ENCODE measurements around the gene DKK1. TPM values are rescaled to one million over a fixed set of nuclear protein-coding genes. Genes with fewer than 3 reads are reported as not detected.

DKK1 gene
- polyA plus RNA-seq, 2 of the 4 experiments (the other 2 are of a cell fraction): 117 to 375 TPM

DNA sequence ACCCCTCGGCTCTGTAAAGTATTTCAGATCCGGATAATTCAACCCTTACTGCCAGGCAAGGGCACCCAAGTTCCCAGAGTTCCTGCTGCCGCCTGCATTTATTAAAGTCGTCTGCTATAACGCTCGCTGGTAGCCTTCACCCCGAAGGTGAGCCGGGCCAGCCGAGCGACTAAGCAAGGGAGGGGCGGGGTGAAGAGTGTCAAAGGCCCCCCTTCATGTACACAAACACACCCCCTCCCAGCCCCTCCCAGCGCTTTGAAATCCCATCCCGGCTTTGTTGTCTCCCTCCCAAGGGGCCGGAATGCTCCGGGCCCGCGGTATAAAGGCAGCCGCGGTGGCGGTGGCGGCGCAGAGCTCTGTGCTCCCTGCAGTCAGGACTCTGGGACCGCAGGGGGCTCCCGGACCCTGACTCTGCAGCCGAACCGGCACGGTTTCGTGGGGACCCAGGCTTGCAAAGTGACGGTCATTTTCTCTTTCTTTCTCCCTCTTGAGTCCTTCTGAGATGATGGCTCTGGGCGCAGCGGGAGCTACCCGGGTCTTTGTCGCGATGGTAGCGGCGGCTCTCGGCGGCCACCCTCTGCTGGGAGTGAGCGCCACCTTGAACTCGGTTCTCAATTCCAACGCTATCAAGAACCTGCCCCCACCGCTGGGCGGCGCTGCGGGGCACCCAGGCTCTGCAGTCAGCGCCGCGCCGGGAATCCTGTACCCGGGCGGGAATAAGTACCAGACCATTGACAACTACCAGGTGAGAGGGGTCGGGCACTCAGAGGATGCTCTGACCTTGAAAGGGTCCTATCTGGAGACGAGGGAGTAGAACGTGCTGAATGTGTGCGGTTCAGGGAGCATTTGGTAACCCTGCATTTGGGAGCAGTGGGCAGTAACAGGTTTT lies at the start of gene DKK1 (continued):
- peak; percentile 35 for TF ChIP-seq PBX3 (IDR thresholded peaks at IDR 0.05)
- TF ChIP-seq HOXB13 (CRISPR knock-in tag; IDR thresholded peaks at IDR 0.05; ENCODE audit: low read depth): no peak
- peak; percentile 100 for TF ChIP-seq POLR2A (IDR thresholded peaks at IDR 0.05; ENCODE audit: low read length)
- 0 out of 2 replicates have a peak, but pooled peaks have one; percentile 45 for TF ChIP-seq RARB (CRISPR knock-in tag; IDR thresholded peaks at IDR 0.05)
- TF ChIP-seq NR3C1 (IDR thresholded peaks at IDR 0.05): no peak
- no peak for TF ChIP-seq NFE2L2 (conservative IDR thresholded peaks at IDR 0.05; ENCODE audit: low read length)
- TF ChIP-seq, protein P1, sequence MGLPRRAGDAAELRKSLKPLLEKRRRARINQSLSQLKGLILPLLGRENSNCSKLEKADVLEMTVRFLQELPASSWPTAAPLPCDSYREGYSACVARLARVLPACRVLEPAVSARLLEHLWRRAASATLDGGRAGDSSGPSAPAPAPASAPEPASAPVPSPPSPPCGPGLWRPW (IDR thresholded peaks at IDR 0.05): no peak
- no peak for TF ChIP-seq HOXA7 (CRISPR knock-in tag; IDR thresholded peaks at IDR 0.05)
- TF ChIP-seq HEYL (CRISPR knock-in tag; IDR thresholded peaks at IDR 0.05): no peak
- peak; percentile 76; the same call in 1 of the 2 replicates for TF ChIP-seq PHF8 (IDR thresholded peaks at IDR 0.05; ENCODE audit: borderline replicate concordance, low read depth)
- TF ChIP-seq RFX5 (IDR thresholded peaks at IDR 0.05): no peak
- no peak for TF ChIP-seq EHF (CRISPR knock-in tag; IDR thresholded peaks at IDR 0.05)
- TF ChIP-seq FOSB (CRISPR knock-in tag; IDR thresholded peaks at IDR 0.05): no peak
- no peak for TF ChIP-seq MAFK (IDR thresholded peaks at IDR 0.05; ENCODE audit: partially characterized antibody)
- TF ChIP-seq ZC3H11A (IDR thresholded peaks at IDR 0.05): no peak; the same call in 1 of the 2 replicates
- TF ChIP-seq, protein P2, sequence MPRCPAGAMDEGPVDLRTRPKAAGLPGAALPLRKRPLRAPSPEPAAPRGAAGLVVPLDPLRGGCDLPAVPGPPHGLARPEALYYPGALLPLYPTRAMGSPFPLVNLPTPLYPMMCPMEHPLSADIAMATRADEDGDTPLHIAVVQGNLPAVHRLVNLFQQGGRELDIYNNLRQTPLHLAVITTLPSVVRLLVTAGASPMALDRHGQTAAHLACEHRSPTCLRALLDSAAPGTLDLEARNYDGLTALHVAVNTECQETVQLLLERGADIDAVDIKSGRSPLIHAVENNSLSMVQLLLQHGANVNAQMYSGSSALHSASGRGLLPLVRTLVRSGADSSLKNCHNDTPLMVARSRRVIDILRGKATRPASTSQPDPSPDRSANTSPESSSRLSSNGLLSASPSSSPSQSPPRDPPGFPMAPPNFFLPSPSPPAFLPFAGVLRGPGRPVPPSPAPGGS (IDR thresholded peaks at IDR 0.05): peak; percentile 94
- no peak for TF ChIP-seq RCOR1 (IDR thresholded peaks at IDR 0.05; ENCODE audit: low read depth, low read length)
- peak; percentile 74; the same call in 1 of the 2 replicates for TF ChIP-seq TFCP2L1 (CRISPR knock-in tag; IDR thresholded peaks at IDR 0.05)
- TF ChIP-seq ZSCAN20 (CRISPR knock-in tag; IDR thresholded peaks at IDR 0.05): no peak
- TF ChIP-seq HOXB5 (CRISPR knock-in tag; IDR thresholded peaks at IDR 0.05): no peak
- TF ChIP-seq, protein P3, sequence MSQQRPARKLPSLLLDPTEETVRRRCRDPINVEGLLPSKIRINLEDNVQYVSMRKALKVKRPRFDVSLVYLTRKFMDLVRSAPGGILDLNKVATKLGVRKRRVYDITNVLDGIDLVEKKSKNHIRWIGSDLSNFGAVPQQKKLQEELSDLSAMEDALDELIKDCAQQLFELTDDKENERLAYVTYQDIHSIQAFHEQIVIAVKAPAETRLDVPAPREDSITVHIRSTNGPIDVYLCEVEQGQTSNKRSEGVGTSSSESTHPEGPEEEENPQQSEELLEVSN (IDR thresholded peaks at IDR 0.05; ENCODE audit: borderline replicate concordance, low read depth): 0 out of 2 replicates have a peak, but pooled peaks have one; percentile 30
- TF ChIP-seq CHD4 (IDR thresholded peaks at IDR 0.05; ENCODE audit: borderline replicate concordance): no peak
- TF ChIP-seq KDM1A (IDR thresholded peaks at IDR 0.05; ENCODE audit: low read depth): no peak
- no peak for TF ChIP-seq SREBF2 (IDR thresholded peaks at IDR 0.05)
- no peak for TF ChIP-seq CEBPB (IDR thresholded peaks at IDR 0.05)
- TF ChIP-seq MAZ (IDR thresholded peaks at IDR 0.05; ENCODE audit: borderline replicate concordance, low read depth, low read length): peak; percentile 50; the same call in 1 of the 2 replicates
- TF ChIP-seq CBX2 (IDR thresholded peaks at IDR 0.05; ENCODE audit: borderline replicate concordance, low read depth): no peak
- peak; percentile 95 for TF ChIP-seq CTCF (IDR thresholded peaks at IDR 0.05)

All from A549 (cell line).